Neutrophil (primary cell): Measurements from ENCODE around the gene AGAP4.
"Not testable (repeated sequence)": the region's sequence is repeated elsewhere in the genome, so short reads cannot be mapped to it uniquely, and the experiment has no call there.

Source experiments
- H3K27ac ChIP-seq: fragments of 200-600 bp; sonication (generic); 2 replicates; pipeline ENCODE4 v1.5.1; 2016; ENCODE audit warnings: mild to moderate bottlenecking, moderate library complexity
- H3K27me3 ChIP-seq: fragments of 200-600 bp; sonication (generic); 2 replicates; pipeline ENCODE4 v1.6.0; 2016; ENCODE audit warnings: mild to moderate bottlenecking
- H3K36me3 ChIP-seq: fragments of 200-600 bp; sonication (generic); 2 replicates; pipeline ENCODE4 v1.5.1; 2017
- H3K4me1 ChIP-seq, 2 experiments: fragments of 200-600 bp in 1 of 2; sonication (generic) in 1 of 2; 1 replicate in 1 of 2; 2 replicates in 1 of 2; pipeline versions ENCODE4 v1.5.1 to v1.6.1; 2013 to 2016; ENCODE audit warnings: low read depth in 1 of 2, low read length in 1 of 2, mild to moderate bottlenecking in 1 of 2, moderate library complexity in 1 of 2; ENCODE audit not compliant: control insufficient read depth in 1 of 2, insufficient read depth in 1 of 2
- H3K4me3 ChIP-seq, 2 experiments: fragments of 200-600 bp in 1 of 2; sonication (generic) in 1 of 2; 1 replicate in 1 of 2; 2 replicates in 1 of 2; pipeline ENCODE4 v1.5.1; 2013 to 2016; ENCODE audit warnings: low read depth in 1 of 2, low read length in 1 of 2, mild to moderate bottlenecking in 1 of 2, moderate library complexity in 1 of 2
- H3K9me3 ChIP-seq: fragments of 200-600 bp; sonication (generic); 2 replicates; pipeline ENCODE4 v1.5.1; 2016

The AGAP4 gene

GRCh38 chr10:45847400-45847799 is at the start of gene AGAP4:
Gene AGAP4, minus strand, starts transcription at chr10:45847500. Its CDS starts 153 bp downstream, at chr10:45847347.
- not testable (repeated sequence) for H3K4me1 ChIP-seq, H3K36me3 ChIP-seq, H3K9me3 ChIP-seq, H3K4me3 ChIP-seq, H3K27ac ChIP-seq, H3K27me3 ChIP-seq

GRCh38 chr10:45890721-45891120 is 43.4 kb upstream of the AGAP4 start:
- H3K27ac ChIP-seq, H3K27me3 ChIP-seq, H3K4me3 ChIP-seq, H3K36me3 ChIP-seq, H3K4me1 ChIP-seq, H3K9me3 ChIP-seq: not testable (repeated sequence)

- H3K9me3 ChIP-seq, H3K36me3 ChIP-seq, H3K4me1 ChIP-seq, H3K27ac ChIP-seq, H3K4me3 ChIP-seq, H3K27me3 ChIP-seq: not testable (repeated sequence)
These were observed 42.4 kb upstream of the AGAP4 start for GRCh38 chr10:45889539-45890230.

GRCh38 chr10:45882880-45883279 is 35.6 kb upstream of the AGAP4 start:
- H3K9me3 ChIP-seq, H3K27me3 ChIP-seq, H3K27ac ChIP-seq, H3K36me3 ChIP-seq, H3K4me3 ChIP-seq, H3K4me1 ChIP-seq: not testable (repeated sequence)

- H3K27ac ChIP-seq, H3K27me3 ChIP-seq, H3K4me3 ChIP-seq, H3K4me1 ChIP-seq, H3K9me3 ChIP-seq, H3K36me3 ChIP-seq: not testable (repeated sequence)
These were observed 18.1 kb upstream of the AGAP4 start for GRCh38 chr10:45865404-45865803.

- H3K4me1 ChIP-seq, H3K27me3 ChIP-seq, H3K9me3 ChIP-seq, H3K27ac ChIP-seq, H3K36me3 ChIP-seq, H3K4me3 ChIP-seq: not testable (repeated sequence)
These were observed 17.0 kb upstream of the AGAP4 start for GRCh38 chr10:45864264-45864663.

- not testable (repeated sequence) for H3K27ac ChIP-seq, H3K4me1 ChIP-seq, H3K4me3 ChIP-seq, H3K9me3 ChIP-seq, H3K36me3 ChIP-seq, H3K27me3 ChIP-seq
These were observed 16.3 kb upstream of the AGAP4 start for GRCh38 chr10:45863632-45864031.

- not testable (repeated sequence) for H3K36me3 ChIP-seq, H3K4me3 ChIP-seq, H3K4me1 ChIP-seq, H3K9me3 ChIP-seq, H3K27me3 ChIP-seq, H3K27ac ChIP-seq
These were observed 10.6 kb upstream of the AGAP4 start for GRCh38 chr10:45857931-45858330.

GRCh38 chr10:45848467-45848866 is 1.2 kb upstream of the AGAP4 start:
- H3K9me3 ChIP-seq, H3K4me1 ChIP-seq, H3K27ac ChIP-seq, H3K36me3 ChIP-seq, H3K4me3 ChIP-seq, H3K27me3 ChIP-seq: not testable (repeated sequence)

- not testable (repeated sequence) for H3K36me3 ChIP-seq, H3K9me3 ChIP-seq, H3K27me3 ChIP-seq, H3K27ac ChIP-seq, H3K4me3 ChIP-seq
- H3K4me1 ChIP-seq, result peaks cover 0 to 19% of the 10 kb centered on the region in 2 experiments
These were observed 24.4 kb downstream of the AGAP4 start for GRCh38 chr10:45822918-45823317.

GRCh38 chr10:45820107-45820830 is 27.0 kb downstream of the AGAP4 start:
- H3K27me3 ChIP-seq, H3K4me3 ChIP-seq, H3K36me3 ChIP-seq, H3K9me3 ChIP-seq, H3K27ac ChIP-seq: not testable (repeated sequence)
- H3K4me1 ChIP-seq, result peaks cover 0 to 19% of the 10 kb centered on the region in 2 experiments
